ENCODE measurements around the gene TVP23C.
"Not testable (repeated sequence)": the region's sequence is repeated elsewhere in the genome, so short reads cannot be mapped to it uniquely, and the experiment has no call there.

DNA sequence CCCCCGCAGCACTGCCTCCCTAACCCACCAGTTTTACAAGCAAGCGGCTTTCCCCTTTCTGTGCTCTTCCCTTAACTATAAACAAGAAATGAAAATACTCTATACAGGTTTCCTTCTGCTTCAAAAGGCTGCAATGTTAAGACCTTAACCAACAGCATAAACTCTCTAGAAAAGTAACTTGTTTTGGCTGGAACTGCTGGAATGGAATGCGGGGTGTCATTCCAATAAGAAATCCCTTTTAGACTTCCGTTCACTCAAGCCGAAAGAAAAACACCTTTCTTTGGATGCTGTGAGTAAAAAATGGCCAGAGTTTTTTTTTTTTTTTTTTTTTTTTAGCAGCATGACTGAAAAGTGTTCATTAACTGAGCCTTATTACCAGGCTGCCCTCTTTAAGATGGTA, 28.7 kb upstream of the TVP23C start:
- TF ChIP-seq, protein P1, sequence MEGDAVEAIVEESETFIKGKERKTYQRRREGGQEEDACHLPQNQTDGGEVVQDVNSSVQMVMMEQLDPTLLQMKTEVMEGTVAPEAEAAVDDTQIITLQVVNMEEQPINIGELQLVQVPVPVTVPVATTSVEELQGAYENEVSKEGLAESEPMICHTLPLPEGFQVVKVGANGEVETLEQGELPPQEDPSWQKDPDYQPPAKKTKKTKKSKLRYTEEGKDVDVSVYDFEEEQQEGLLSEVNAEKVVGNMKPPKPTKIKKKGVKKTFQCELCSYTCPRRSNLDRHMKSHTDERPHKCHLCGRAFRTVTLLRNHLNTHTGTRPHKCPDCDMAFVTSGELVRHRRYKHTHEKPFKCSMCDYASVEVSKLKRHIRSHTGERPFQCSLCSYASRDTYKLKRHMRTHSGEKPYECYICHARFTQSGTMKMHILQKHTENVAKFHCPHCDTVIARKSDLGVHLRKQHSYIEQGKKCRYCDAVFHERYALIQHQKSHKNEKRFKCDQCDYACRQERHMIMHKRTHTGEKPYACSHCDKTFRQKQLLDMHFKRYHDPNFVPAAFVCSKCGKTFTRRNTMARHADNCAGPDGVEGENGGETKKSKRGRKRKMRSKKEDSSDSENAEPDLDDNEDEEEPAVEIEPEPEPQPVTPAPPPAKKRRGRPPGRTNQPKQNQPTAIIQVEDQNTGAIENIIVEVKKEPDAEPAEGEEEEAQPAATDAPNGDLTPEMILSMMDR (conservative IDR thresholded peaks at IDR 0.05; ENCODE audit: low read length) = not testable (repeated sequence)
- TF ChIP-seq EZH2phosphoT487 (IDR thresholded peaks at IDR 0.05; ENCODE audit: borderline replicate concordance, low read depth, low read length) = not testable (repeated sequence)
